Sigmoid colon (tissue), 7 donors: ENCODE data around the gene RIT2. TPM values are rescaled to one million over a fixed set of nuclear protein-coding genes. Genes with fewer than 3 reads are reported as not detected.

Experiments
- DNase-seq: peaks from one replicate; pipeline ENCODE4 v3.0.0-alpha.2; 2019
- H3K27ac ChIP-seq, 4 donors: fragments of 200-600 bp; sonication (generic); one replicate each; pipeline ENCODE4 v1.5.1; 2016 to 2019; ENCODE audit warnings: mild to moderate bottlenecking in 1 of 4
- H3K27me3 ChIP-seq, 3 donors: fragments of 200-600 bp; sonication (generic); one replicate each; pipeline ENCODE4 v1.5.1; 2019; ENCODE audit warnings: mild to moderate bottlenecking in 1 of 3
- H3K36me3 ChIP-seq, 4 donors: fragments of 200-600 bp; sonication (generic); one replicate each; pipeline ENCODE4 v1.5.1; 2016 to 2019
- H3K4me1 ChIP-seq, 4 donors: fragments of 200-600 bp; sonication (generic); one replicate each; pipeline ENCODE4 v1.5.1; 2017 to 2019
- H3K4me3 ChIP-seq, 4 donors: fragments of 200-600 bp; sonication (generic); one replicate each; pipeline ENCODE4 v1.5.1; 2017 to 2019; ENCODE audit warnings: mild to moderate bottlenecking in 2 of 4, moderate library complexity in 1 of 4
- H3K9me3 ChIP-seq, 4 donors: fragments of 200-600 bp in 3 of 4; sonication (generic) in 3 of 4; one replicate each; pipeline versions ENCODE4 v1.5.1 to v1.6.1; 2013 to 2019
- EP300 ChIP-seq, 4 donors: sonication (generic); formaldehyde crosslinking; IDR thresholded peaks; one replicate each; pipeline ENCODE4 v1.6.1; 2017; ENCODE audit warnings: antibody characterized with exemption in 4 of 4
- POLR2A ChIP-seq, 2 donors: fragments of 450-650 bp; IDR thresholded peaks; one replicate each; pipeline ENCODE4 v1.6.1; 2016; ENCODE audit warnings: antibody characterized with exemption in 2 of 2, mild to moderate bottlenecking in 2 of 2, moderate library complexity in 2 of 2
- POLR2AphosphoS5 ChIP-seq, 4 donors: sonication (generic); formaldehyde crosslinking; IDR thresholded peaks; one replicate each; pipeline ENCODE4 v1.6.1; 2017; ENCODE audit warnings: antibody characterized with exemption in 4 of 4
- WGBS, 2 donors: extraction: QIAGEN DNeasy Blood & Tissue Kit; methylation state at CpG; one replicate each; pipeline ENCODE4 v1.1.7; 2013; 5-methylcytosine and 5-hydroxymethylcytosine counted together
- intact Hi-C: fragments of 100-400 bp; cut with DNase I; formaldehyde crosslinking; loops from one replicate; pipeline ENCODE4 v1.15.1; 2023
- polyA plus RNA-seq, 3 donors: library from polyadenylated mRNA; stranded (reverse); fragments of 200-250 nt; gene quantifications; one replicate each; pipeline ENCODE4 v1.2.3, GENCODE V29; 2013
- total RNA-seq, 4 donors: library from RNA; depleted of rRNA; stranded (reverse); fragments of >200 nt; gene quantifications; one replicate each; pipeline ENCODE4 v1.1.0, GENCODE V29; 2016
- TF ChIP-seq, protein P1 (sequence below), 4 experiments: fragments of 450-650 bp in 3 of 4; fragments of 200-600 bp in 1 of 4; IDR thresholded peaks; one replicate each; pipeline ENCODE4 v1.5.1; 2016 to 2019; ENCODE audit warnings: antibody characterized with exemption in 4 of 4, mild to moderate bottlenecking in 3 of 4, moderate library complexity in 2 of 4
- donor health status: healthy with polysubstance abuse.
- donor health status: Bipolar disorder and iron deficiency.
- donor health status: healthy.

RIT2 gene
- total and polyA plus RNA-seq, 7 donors: 0.17 to 1.8 TPM; not detected in 5

DNA sequence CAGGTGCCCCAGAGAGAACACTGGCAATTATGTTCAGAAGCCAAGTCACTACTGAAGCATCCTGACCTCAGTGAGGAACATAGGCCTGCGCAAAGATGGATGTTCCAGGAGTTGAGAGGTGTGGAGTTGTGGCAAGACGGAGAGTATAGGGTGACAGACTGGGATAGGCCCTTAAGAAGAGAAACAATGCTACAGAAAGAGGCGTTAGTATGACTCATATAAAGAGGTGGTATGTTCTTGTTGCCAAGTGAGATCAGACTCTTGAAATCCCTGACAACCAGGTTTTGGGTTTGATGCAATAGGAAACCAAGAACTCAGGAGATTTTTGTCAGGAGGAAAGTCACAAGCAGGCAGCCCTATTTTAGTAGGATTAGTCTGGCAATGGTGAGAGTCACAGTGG is 185.6 kb downstream of the RIT2 start:
- DNase-seq: no peak
- 83 to 86% methylated on average over 3 of the region's 3 CpGs for WGBS, 2 donors
- TF ChIP-seq, protein P1, sequence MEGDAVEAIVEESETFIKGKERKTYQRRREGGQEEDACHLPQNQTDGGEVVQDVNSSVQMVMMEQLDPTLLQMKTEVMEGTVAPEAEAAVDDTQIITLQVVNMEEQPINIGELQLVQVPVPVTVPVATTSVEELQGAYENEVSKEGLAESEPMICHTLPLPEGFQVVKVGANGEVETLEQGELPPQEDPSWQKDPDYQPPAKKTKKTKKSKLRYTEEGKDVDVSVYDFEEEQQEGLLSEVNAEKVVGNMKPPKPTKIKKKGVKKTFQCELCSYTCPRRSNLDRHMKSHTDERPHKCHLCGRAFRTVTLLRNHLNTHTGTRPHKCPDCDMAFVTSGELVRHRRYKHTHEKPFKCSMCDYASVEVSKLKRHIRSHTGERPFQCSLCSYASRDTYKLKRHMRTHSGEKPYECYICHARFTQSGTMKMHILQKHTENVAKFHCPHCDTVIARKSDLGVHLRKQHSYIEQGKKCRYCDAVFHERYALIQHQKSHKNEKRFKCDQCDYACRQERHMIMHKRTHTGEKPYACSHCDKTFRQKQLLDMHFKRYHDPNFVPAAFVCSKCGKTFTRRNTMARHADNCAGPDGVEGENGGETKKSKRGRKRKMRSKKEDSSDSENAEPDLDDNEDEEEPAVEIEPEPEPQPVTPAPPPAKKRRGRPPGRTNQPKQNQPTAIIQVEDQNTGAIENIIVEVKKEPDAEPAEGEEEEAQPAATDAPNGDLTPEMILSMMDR (IDR thresholded peaks at IDR 0.05): no peak
- TF ChIP-seq EP300 (IDR thresholded peaks at IDR 0.05): no peak
- TF ChIP-seq POLR2A (IDR thresholded peaks at IDR 0.05): no peak
- TF ChIP-seq POLR2AphosphoS5 (IDR thresholded peaks at IDR 0.05): no peak
- no peaks in the 10 kb centered on the region for H3K9me3 ChIP-seq
- no peaks in the 10 kb centered on the region for H3K4me1 ChIP-seq
- no peaks in the 10 kb centered on the region for H3K27me3 ChIP-seq
- no peak overlapping the region for H3K27ac ChIP-seq
- H3K36me3 ChIP-seq: no peaks in the 10 kb centered on the region
- H3K4me3 ChIP-seq: no peak overlapping the region
- intact Hi-C loops: no loop called here

DNA sequence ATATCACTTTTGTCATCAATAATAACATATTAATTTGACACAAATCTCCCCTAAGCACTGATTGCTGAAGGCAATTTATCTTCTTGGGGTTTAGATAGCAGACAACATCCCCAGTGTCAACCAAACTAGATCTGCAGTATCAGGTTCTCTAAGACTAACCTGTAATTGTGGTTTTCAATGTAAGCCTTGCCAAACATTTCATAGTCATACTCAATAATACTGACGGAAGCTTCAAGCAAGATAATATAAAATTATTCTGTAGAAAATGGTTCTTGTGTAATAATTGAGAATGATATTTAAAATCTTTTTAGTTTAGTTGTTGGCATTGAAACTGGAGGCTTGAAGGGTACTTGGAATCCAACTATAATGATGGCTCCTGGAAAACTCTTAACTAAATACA is 186.3 kb downstream of the RIT2 start:
- no peak overlapping the region for H3K4me3 ChIP-seq
- TF ChIP-seq POLR2AphosphoS5 (IDR thresholded peaks at IDR 0.05) (no peak), POLR2A (IDR thresholded peaks at IDR 0.05) (no peak), EP300 (IDR thresholded peaks at IDR 0.05) (no peak)
- TF ChIP-seq, protein P1 (IDR thresholded peaks at IDR 0.05): no peak
- H3K27ac ChIP-seq: no peak overlapping the region
- no peaks in the 10 kb centered on the region for H3K27me3 ChIP-seq
- no peaks in the 10 kb centered on the region for H3K9me3 ChIP-seq
- intact Hi-C loops: no loop called here
- 97 to 100% methylated on average over 1 of the region's 1 CpG for WGBS, 2 donors
- DNase-seq: no peak
- no peaks in the 10 kb centered on the region for H3K4me1 ChIP-seq
- no peaks in the 10 kb centered on the region for H3K36me3 ChIP-seq

DNA sequence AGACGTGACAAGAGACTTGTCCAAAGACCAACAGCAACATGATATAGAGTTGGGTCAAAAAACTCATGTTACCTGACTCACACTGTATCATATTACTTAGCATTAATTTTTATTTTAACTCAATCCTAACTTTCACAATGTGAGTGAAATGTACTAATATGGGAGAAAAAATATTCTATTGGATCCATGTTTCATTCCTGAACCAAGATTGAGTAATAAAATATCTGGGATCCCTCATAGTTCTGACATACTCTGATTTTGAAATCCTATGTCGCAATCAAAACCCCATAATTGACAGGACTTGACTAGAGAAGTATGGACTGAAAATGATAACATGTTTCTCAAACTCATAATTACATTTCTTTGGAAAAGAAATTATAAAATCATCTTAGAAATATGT is 190.4 kb downstream of the RIT2 start:
- H3K27ac ChIP-seq: no peak overlapping the region
- no peaks in the 10 kb centered on the region for H3K4me1 ChIP-seq
- TF ChIP-seq EP300 (IDR thresholded peaks at IDR 0.05) (no peak), POLR2AphosphoS5 (IDR thresholded peaks at IDR 0.05) (no peak), POLR2A (IDR thresholded peaks at IDR 0.05) (no peak)
- TF ChIP-seq, protein P1 (IDR thresholded peaks at IDR 0.05): no peak
- DNase-seq: no peak
- H3K36me3 ChIP-seq: no peaks in the 10 kb centered on the region
- no peaks in the 10 kb centered on the region for H3K9me3 ChIP-seq
- 80 to 88% methylated on average over 2 of the region's 2 CpGs for WGBS, 2 donors
- intact Hi-C loops: no loop called here
- H3K4me3 ChIP-seq: no peak overlapping the region
- no peaks in the 10 kb centered on the region for H3K27me3 ChIP-seq

DNA sequence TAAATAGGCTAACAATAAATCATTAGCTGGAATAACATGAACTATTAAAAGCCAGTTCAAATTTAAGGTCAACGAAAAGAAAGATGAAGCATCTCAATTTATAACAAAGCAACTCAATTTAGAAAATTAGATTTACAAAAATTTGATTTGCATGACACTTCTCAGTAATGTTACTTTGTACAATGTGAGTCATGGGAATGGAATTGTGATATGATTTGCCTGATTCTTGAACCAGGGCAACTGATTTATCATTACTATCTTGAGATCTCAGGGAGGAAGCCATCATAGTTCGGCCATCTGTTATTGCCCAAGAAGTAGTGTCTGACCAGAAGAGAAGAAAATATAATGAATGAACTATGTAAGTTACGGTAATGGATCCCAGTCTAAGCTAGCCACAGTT is 193.1 kb downstream of the RIT2 start:
- no peak for TF ChIP-seq EP300 (IDR thresholded peaks at IDR 0.05)
- TF ChIP-seq POLR2AphosphoS5 (IDR thresholded peaks at IDR 0.05): no peak
- TF ChIP-seq, protein P1 (IDR thresholded peaks at IDR 0.05): no peak
- no peak for TF ChIP-seq POLR2A (IDR thresholded peaks at IDR 0.05)
- Histone ChIP-seq H3K4me1 (no peaks in the 10 kb centered on the region), H3K4me3 (no peak overlapping the region), H3K9me3 (no peaks in the 10 kb centered on the region), H3K36me3 (no peaks in the 10 kb centered on the region), H3K27me3 (no peaks in the 10 kb centered on the region), H3K27ac (no peak overlapping the region)
- 86 to 87% methylated on average over 3 of the region's 3 CpGs for WGBS, 2 donors
- intact Hi-C loops: no loop called here
- no peak for DNase-seq

DNA sequence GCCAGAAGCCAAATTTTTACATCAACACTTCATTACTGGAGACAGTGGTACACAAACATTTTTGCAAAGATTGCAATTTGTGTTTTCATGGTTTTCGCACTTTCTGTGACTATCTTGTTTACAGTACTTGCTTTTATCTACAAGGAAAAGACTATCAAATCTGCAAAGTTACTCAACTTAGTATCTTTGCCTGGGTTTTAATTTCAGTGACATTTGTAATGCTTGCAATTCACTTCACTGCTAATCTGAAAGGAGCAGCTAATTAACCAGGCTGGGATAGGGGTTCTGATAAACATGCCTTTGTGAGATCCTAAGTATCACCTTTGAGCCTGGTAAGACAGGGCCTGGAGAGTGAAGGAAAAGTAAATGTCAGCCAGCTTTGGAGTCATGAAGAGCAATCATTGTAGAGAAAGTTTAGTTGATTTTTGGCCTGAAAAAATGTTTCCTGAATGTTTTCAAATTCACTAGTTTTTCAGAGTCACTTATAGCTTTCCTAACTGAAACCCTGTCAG is 194.2 kb downstream of the RIT2 start:
- Histone ChIP-seq H3K27me3 (no peaks in the 10 kb centered on the region), H3K9me3 (no peaks in the 10 kb centered on the region), H3K36me3 (no peaks in the 10 kb centered on the region), H3K27ac (no peak overlapping the region), H3K4me1 (no peaks in the 10 kb centered on the region), H3K4me3 (no peak overlapping the region)
- no peak for DNase-seq
- TF ChIP-seq POLR2A (IDR thresholded peaks at IDR 0.05) (no peak), EP300 (IDR thresholded peaks at IDR 0.05) (no peak), POLR2AphosphoS5 (IDR thresholded peaks at IDR 0.05) (no peak)
- TF ChIP-seq, protein P1 (IDR thresholded peaks at IDR 0.05): no peak
- WGBS, 2 donors: 87 to 90% methylated on average over 1 of the region's 1 CpG
- intact Hi-C loops: no loop called here
